Activated CD4-positive, alpha-beta memory T cell treated with anti-CD3 and anti-CD28 coated beads for 36 hours (primary cell): ENCODE results near the gene ELP4. TPM values are rescaled to one million over a fixed set of nuclear protein-coding genes. Genes with fewer than 3 reads are reported as not detected.

Experiments used
- CTCF ChIA-PET: fragments of 350-600 bp; sonication (Branson Sonifier 250); formaldehyde crosslinking; loops from one replicate; lab custom pipeline; 2021; ENCODE audit warnings: antibody characterized with exemption, inconsistent platforms; lab: Charles Lee
- POLR2A ChIA-PET: fragments of 350-600 bp; sonication (Branson Sonifier 250); formaldehyde crosslinking; loops from one replicate; lab custom pipeline; 2021; ENCODE audit warnings: antibody characterized with exemption; lab: Charles Lee
- DNase-seq: peaks from one replicate; pipeline ENCODE4 v3.0.0-alpha.2; 2020
- H3K27ac Mint-ChIP-seq: one replicate; pipeline ENCODE4 v1.8.0; 2021; ENCODE audit warnings: mixed read lengths
- H3K27me3 Mint-ChIP-seq: one replicate; pipeline ENCODE4 v1.8.0; 2021; ENCODE audit warnings: mixed read lengths
- H3K36me3 Mint-ChIP-seq: one replicate; pipeline ENCODE4 v1.8.0; 2021; ENCODE audit warnings: mixed read lengths
- H3K4me1 Mint-ChIP-seq: one replicate; pipeline ENCODE4 v1.8.0; 2021; ENCODE audit warnings: low read depth, mixed read lengths
- H3K4me3 Mint-ChIP-seq: one replicate; pipeline ENCODE4 v1.8.0; 2021; ENCODE audit warnings: mild to moderate bottlenecking, mixed read lengths
- H3K9me3 Mint-ChIP-seq: one replicate; pipeline ENCODE4 v1.8.0; 2021; ENCODE audit warnings: mixed read lengths
- intact Hi-C: fragments of 100-400 bp; cut with micrococcal nuclease; formaldehyde crosslinking; loops from one replicate; pipeline ENCODE4 v1.15.1; 2023
- total RNA-seq, 2 experiments: library from RNA; stranded (reverse); gene quantifications; one replicate each; pipeline ENCODE4 v1.2.3, GENCODE V29; 2021

The ELP4 gene
- total RNA-seq, 2 experiments from 2014 or later: 18.3 to 18.5 TPM

DNA sequence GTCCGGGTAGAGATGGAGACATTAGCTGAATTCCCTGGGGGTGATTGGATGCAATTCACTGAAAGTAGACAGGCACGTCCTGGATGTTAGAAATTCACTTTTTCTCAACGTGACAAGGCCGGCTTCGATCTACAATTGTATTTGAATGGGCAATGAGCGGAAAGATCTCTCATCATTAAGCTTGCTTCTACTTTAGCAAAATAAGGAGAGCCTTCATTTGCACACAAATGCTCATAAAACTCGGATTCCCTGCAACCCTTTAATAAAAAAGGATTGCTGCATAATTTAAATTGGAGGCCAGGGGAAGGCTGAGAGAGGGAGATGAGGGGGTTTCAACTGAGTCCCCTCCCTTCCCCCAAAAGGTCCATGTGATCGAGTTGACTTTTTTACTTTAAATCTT lies 312.2 kb downstream of the ELP4 start:
- Mint-ChIP-seq H3K4me1 (peaks cover 17% of the 10 kb centered on the region), H3K36me3 (peaks cover 5% of the 10 kb centered on the region), H3K27me3 (peaks cover 77% of the 10 kb centered on the region), H3K4me3 (no peak overlapping the region), H3K27ac (no peak overlapping the region), H3K9me3 (no peaks in the 10 kb centered on the region)
- POLR2A ChIA-PET: interaction anchor here (1.0 kb wide), 1 partner anchor 17 kb away, joined by 3 read pairs; no protein-coding TSS in a partner anchor
- intact Hi-C loops: no loop called here
- no peak for DNase-seq
- CTCF ChIA-PET: no interaction called here

DNA sequence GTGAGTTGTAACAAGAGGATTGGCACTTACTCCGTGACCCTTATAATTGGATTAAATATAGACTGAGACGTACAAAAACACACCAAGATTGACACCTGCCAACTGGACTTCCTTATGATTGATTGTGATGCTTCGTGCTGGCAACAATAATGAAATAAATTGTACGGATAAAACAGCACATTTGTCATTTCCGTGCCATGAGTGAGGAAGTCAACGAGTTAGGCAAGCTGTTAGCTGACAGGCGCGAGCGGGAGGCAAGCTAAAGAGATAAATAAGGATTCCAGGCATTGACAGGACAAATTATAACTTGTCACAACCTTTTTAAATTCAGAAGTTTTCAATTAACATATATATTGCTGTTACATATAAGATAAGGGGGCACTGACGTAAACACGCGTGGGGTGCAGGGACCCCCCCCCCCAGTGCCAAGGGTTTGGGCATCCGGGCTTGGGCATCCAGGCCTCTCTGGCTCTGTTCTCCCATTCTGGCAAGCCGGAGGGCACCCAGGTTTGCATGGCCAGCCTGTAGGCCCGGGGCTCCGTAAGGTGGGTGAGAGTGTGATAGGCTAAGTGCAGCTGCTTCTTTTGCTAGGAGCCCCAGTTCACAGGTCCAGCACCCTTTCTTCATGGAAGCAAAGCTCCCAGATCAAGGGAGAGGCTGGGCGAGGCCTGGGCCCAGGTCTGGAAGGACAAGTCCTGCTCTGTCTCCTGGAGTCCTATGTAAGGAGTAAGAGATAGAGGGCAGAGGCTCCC lies 312.8 kb downstream of the ELP4 start:
- POLR2A ChIA-PET: interaction anchor here (1.0 kb wide), 1 partner anchor 18 kb away, joined by 3 read pairs; no protein-coding TSS in a partner anchor

DNA sequence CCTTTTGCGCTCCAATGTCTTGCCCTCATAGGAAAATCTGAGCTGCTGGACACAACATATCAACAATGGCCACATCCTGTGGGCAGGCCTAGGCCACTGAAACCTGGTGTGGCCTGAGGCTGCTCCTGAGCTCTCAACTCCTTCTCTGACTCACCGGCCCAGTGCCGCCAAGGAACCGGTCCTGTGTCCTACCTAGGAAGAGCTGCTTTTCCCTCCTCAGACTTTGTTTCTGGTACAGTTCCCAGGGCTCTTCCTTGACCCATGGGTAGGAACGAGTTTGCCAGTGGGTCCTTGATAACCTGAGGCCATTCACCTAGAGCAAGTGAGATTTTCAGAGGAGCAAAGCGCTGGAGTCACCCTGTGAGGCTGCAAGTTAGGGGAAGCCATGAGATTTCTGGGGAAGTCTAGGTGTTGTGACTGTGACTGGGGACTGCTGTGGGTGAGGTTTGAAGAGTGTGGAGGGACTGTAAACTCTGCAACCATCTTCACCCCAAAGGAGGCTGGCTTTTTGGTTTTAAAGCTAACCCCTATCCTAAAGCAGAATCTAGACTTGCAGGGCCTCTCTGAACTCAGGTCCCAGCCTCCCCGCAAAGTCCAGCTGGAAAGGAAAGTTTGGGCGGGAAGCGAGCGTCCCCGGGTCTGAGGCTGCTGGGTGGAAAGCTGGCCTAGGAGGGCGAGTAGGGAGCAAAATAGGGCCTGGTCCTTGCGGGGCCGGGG lies 313.5 kb downstream of the ELP4 start:
- ChIA-PET CTCF (no interaction called here), POLR2A (no interaction called here)
- Mint-ChIP-seq H3K9me3 (no peaks in the 10 kb centered on the region), H3K27ac (no peak overlapping the region), H3K27me3 (peaks cover 80% of the 10 kb centered on the region), H3K4me1 (peaks cover 18% of the 10 kb centered on the region), H3K4me3 (no peak overlapping the region), H3K36me3 (peaks cover 5% of the 10 kb centered on the region)
- intact Hi-C loops: no loop called here
- DNase-seq: no peak

More for the DNA sequence above, 312.8 kb downstream of the ELP4 start:
- intact Hi-C loops: no loop called here
- Mint-ChIP-seq H3K27ac (no peak overlapping the region), H3K4me3 (no peak overlapping the region), H3K27me3 (peaks cover 76% of the 10 kb centered on the region), H3K36me3 (peaks cover 5% of the 10 kb centered on the region), H3K9me3 (no peaks in the 10 kb centered on the region), H3K4me1 (peaks cover 15% of the 10 kb centered on the region)
- DNase-seq: no peak
- CTCF ChIA-PET: no interaction called here

DNA sequence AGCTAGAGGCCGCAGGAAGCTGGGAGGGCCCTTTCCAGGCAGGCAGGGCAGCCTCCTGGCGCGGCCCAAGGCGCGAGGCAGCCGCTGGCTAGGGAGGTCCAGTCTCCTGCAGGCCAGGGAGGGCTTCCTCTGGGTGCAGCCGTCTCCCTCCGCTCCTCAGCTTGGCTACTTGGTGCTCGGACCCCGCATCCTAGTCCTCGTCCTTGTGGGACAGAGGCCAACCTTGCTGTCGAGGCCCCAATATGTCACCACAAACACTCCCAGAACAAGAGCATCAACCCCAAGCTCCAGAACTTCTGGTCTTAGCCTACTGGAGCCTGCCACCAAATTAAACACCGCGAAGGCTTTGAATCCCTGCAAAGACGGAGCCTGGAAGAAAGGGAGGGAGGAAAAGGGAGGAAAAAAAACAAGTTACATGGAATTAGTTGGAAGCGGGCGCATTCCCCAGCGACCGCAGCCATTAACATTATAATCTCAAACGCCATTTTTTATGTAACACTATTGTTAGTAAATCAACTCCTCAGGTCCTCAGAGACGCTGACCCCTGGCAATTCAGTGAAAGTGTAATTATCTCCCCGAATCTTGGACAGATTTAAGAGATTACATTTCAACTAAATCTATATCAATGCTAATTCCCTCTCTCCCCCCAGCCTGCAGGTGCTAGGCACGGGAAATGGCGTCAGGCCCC lies 314.2 kb downstream of the ELP4 start:
- ChIA-PET POLR2A (no interaction called here), CTCF (interaction anchor here (0.6 kb wide), 1 partner anchor 608 kb away, joined by 3 read pairs; no protein-coding TSS in a partner anchor)
- Mint-ChIP-seq H3K27ac (no peak overlapping the region), H3K9me3 (no peaks in the 10 kb centered on the region), H3K27me3 (peaks cover 76% of the 10 kb centered on the region), H3K4me3 (no peak overlapping the region), H3K4me1 (peaks cover 17% of the 10 kb centered on the region), H3K36me3 (peaks cover 5% of the 10 kb centered on the region)
- intact Hi-C loops: no loop called here
- no peak for DNase-seq

DNA sequence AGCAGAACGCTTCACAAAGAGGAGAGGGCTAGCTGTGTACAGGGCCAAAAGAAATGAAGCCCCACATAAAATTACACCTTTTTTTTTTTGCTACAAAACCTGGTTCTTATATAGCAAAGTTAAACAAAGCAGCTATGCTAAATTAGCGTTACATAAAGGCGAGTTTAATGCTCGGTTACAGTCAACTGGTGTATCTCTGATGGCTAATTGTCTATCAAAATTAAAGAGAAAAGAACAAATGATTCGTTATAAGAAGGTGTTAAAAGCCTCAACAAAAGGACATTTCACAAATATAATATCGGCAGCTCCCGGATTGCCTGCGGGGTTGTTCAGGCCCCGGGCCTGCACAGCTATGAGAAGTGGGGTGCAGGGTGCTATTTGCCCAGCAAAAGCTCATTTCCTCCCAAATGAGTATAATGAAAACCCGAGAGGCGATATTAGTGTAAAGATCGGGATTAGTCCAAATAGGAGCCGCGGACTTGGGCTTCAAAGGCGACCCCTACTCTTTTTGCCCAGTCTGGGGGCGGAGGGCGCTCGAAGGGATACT lies 314.8 kb downstream of the ELP4 start:
- H3K9me3 Mint-ChIP-seq: no peaks in the 10 kb centered on the region
- peaks cover 5% of the 10 kb centered on the region for H3K36me3 Mint-ChIP-seq
- peaks cover 76% of the 10 kb centered on the region for H3K27me3 Mint-ChIP-seq
- ChIA-PET CTCF (interaction anchor here (0.6 kb wide), 1 partner anchor 607 kb away, joined by 3 read pairs; no protein-coding TSS in a partner anchor), POLR2A (no interaction called here)
- no peak overlapping the region for H3K27ac Mint-ChIP-seq
- H3K4me3 Mint-ChIP-seq: no peak overlapping the region
- no peak for DNase-seq
- H3K4me1 Mint-ChIP-seq: peaks cover 17% of the 10 kb centered on the region
- intact Hi-C loops: no loop called here

- POLR2A ChIA-PET: no interaction called here
- H3K36me3 Mint-ChIP-seq: peaks cover 5% of the 10 kb centered on the region
- no peak overlapping the region for H3K27ac Mint-ChIP-seq
- DNase-seq: no peak
- peaks cover 77% of the 10 kb centered on the region for H3K27me3 Mint-ChIP-seq
- peaks cover 17% of the 10 kb centered on the region for H3K4me1 Mint-ChIP-seq
- intact Hi-C loops: no loop called here
- CTCF ChIA-PET: no interaction called here
- H3K9me3 Mint-ChIP-seq: no peaks in the 10 kb centered on the region
- no peak overlapping the region for H3K4me3 Mint-ChIP-seq
Measured at GRCh38 chr11:31824879-31825837, 315.6 kb downstream of the ELP4 start.

- no peak for DNase-seq
- ChIA-PET CTCF (no interaction called here), POLR2A (no interaction called here)
- Mint-ChIP-seq H3K9me3 (no peaks in the 10 kb centered on the region), H3K27me3 (peaks cover 76% of the 10 kb centered on the region), H3K4me1 (peaks cover 17% of the 10 kb centered on the region), H3K4me3 (no peak overlapping the region), H3K36me3 (peaks cover 5% of the 10 kb centered on the region), H3K27ac (no peak overlapping the region)
- intact Hi-C loops: no loop called here
Measured at GRCh38 chr11:31825838-31826484, 316.4 kb downstream of the ELP4 start.

- CTCF ChIA-PET: no interaction called here
- H3K27ac Mint-ChIP-seq: no peak overlapping the region
- intact Hi-C loops: no loop called here
- H3K36me3 Mint-ChIP-seq: peaks cover 5% of the 10 kb centered on the region
- peak overlapping the region; percentile 36 for H3K4me3 Mint-ChIP-seq
- no peak for DNase-seq
- POLR2A ChIA-PET: interaction anchor here (1.1 kb wide), 1 partner anchor 29 kb away, joined by 3 read pairs; no protein-coding TSS in a partner anchor
- peaks cover 17% of the 10 kb centered on the region for H3K4me1 Mint-ChIP-seq
- peaks cover 71% of the 10 kb centered on the region for H3K27me3 Mint-ChIP-seq
- H3K9me3 Mint-ChIP-seq: no peaks in the 10 kb centered on the region
Measured at GRCh38 chr11:31826536-31827438, 317.2 kb downstream of the ELP4 start.

GRCh38 chr11:31827455-31828206 lies 318.1 kb downstream of the ELP4 start:
- intact Hi-C loops: no loop called here
- H3K36me3 Mint-ChIP-seq: peaks cover 5% of the 10 kb centered on the region
- DNase-seq: no peak
- peak overlapping the region; percentile 36 for H3K4me3 Mint-ChIP-seq
- H3K4me1 Mint-ChIP-seq: peaks cover 17% of the 10 kb centered on the region
- no peak overlapping the region for H3K27ac Mint-ChIP-seq
- POLR2A ChIA-PET: interaction anchor here (1.1 kb wide), 1 partner anchor 30 kb away, joined by 3 read pairs; no protein-coding TSS in a partner anchor
- H3K9me3 Mint-ChIP-seq: no peaks in the 10 kb centered on the region
- CTCF ChIA-PET: no interaction called here
- H3K27me3 Mint-ChIP-seq: peaks cover 63% of the 10 kb centered on the region
